Hematopoietic multipotent progenitor cell treated with erythropoietin and hydrocortisone succinate and interleukin-3 and kit ligand, for 17 days (in vitro differentiated cells): ENCODE results near the gene ACMSD.
"Not testable (repeated sequence)": the region's sequence is repeated elsewhere in the genome, so short reads cannot be mapped to it uniquely, and the experiment has no call there.

Experiments
- DNase-seq: peaks from one replicate; pipeline ENCODE4 v3.0.0-alpha.2; 2015; ENCODE audit warnings: low spot score

Gene ACMSD

GRCh38 chr2:134907441-134908116, 69.2 kb downstream of the ACMSD start:
- not testable (repeated sequence) for DNase-seq

DNA sequence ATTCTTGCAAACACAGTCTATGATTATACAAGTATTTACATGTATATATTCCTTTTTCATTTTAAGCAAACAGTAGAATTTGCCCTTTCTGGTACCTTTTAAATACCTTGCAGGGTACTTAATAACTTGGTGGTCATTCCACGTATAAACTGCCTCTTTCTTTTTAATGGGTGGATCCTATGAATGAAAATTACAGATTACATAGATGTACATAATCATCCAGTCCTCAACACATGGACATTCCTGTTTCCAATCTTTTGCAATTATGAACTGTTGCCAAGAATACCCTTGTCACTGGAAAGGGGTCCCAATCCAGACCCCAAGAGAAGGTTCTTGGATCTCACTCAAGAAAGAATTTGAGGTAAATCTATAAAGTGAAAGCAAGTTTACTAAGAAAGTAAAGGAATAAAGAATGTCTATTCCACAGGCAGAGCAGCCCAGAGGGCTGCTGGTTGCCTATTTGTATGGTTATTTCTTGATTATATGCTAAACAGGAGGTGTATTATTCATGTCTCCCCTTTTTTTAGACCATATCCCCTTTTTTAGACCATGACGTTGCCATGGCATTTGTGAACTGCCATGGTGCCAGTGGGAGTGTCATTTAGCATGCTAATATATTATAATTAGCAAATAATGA, 72.5 kb downstream of the ACMSD start:
- DNase-seq, result no peak

GRCh38 chr2:134911400-134911785, 73.0 kb downstream of the ACMSD start:
- no peak for DNase-seq

GRCh38 chr2:134912361-134912760, 73.9 kb downstream of the ACMSD start:
- no peak for DNase-seq

GRCh38 chr2:134917360-134917865, 79.0 kb downstream of the ACMSD start:
- DNase-seq, result no peak

- DNase-seq, result no peak
Observed at GRCh38 chr2:134917888-134918525, 79.6 kb downstream of the ACMSD start.

GRCh38 chr2:134918526-134919340, 80.3 kb downstream of the ACMSD start, which contains the start of gene CCNT2:
Gene CCNT2 (plus strand): TSS chr2:134918822. CDS start chr2:134918855, 33 bp downstream.
- peak; percentile 99 for DNase-seq

GRCh38 chr2:134919341-134920210, 81.2 kb downstream of the ACMSD start:
- peak; percentile 71 for DNase-seq

DNA sequence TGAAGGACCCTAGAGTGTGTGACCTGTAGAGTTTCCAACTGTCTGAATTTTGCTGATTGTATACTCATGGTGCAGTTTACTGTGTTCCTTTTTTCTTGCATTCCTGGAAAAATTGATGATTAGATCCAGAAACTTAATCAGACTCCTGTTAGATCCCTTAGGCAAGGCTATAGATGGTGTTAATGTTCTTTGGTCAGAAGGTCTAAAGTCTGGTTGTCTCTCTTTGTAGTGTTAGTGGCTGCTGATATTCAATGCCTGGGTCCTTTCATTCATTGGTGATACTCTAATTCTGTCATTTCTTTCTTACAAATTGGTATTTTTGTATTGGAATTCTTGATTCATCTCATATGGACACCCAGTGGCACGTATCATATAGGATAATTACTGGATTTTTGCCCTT, 86.5 kb downstream of the ACMSD start:
- no peak for DNase-seq

GRCh38 chr2:134926231-134926931, 88.0 kb downstream of the ACMSD start:
- DNase-seq, result no peak

DNA sequence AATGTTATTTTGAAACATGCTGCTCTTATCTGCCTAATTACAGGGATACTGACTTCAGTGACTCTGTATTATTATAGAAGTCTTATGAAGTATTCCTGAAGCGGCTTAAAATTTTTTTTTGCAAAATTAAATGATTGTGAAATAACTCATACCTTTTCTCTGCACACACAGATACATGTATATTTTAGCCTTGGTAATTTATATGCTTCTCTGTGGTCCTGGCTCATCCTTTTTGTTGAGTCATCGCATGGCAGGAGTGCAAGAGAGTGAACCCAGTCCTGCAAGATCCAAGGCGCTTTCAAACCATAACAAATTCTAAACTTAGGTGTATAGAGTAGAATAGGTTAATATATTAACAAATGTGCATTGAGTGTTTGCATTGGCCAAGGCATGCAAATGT, 88.8 kb downstream of the ACMSD start:
- DNase-seq, result peak; percentile 50

GRCh38 chr2:134932864-134933526, 94.6 kb downstream of the ACMSD start:
- DNase-seq, result no peak

- no peak for DNase-seq
Observed at GRCh38 chr2:134933732-134934131, 95.3 kb downstream of the ACMSD start.

GRCh38 chr2:134934150-134934549, 95.7 kb downstream of the ACMSD start:
- DNase-seq, result no peak

DNA sequence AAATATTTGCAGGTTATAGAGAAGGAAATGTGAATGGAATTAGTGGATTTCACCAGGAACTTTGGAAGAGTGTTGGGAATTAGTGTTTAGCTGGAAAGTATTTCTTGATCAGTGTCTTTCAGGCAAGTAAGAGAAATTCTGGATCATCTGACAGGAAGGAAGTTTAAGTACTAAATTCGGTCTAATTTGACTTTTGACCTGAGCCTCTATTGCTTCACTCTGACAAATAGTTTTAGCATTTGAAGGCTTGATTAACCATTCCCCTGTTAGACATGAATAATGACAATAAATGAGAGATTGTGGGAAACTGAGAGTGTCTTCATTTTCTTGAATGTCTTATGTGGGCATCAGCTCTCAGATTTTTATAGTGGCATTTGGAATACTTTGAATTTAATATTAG, 96.2 kb downstream of the ACMSD start:
- no peak for DNase-seq

GRCh38 chr2:134936691-134937090, 98.3 kb downstream of the ACMSD start:
- DNase-seq, result no peak

DNA sequence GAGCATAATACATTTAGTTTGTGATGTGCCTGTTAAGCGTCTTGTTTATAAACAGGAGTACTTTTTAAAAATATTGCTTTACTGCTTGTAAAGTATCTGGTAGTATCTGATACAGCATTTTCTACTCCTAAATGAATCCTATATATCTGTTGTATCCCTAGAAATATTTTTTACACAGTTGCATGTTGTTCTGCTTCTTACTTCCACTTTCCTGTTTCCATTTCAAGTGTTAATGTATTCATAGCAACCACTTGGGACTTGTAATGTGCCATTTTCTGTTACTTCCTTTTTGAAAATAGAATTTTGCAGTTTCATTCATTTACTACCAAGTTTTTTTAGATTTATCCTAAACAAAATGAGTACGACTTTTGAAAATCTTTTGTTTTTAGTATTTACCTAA, 105.1 kb downstream of the ACMSD start:
- DNase-seq, result no peak

- DNase-seq, result no peak
Observed at GRCh38 chr2:134944975-134945374, 106.6 kb downstream of the ACMSD start.

DNA sequence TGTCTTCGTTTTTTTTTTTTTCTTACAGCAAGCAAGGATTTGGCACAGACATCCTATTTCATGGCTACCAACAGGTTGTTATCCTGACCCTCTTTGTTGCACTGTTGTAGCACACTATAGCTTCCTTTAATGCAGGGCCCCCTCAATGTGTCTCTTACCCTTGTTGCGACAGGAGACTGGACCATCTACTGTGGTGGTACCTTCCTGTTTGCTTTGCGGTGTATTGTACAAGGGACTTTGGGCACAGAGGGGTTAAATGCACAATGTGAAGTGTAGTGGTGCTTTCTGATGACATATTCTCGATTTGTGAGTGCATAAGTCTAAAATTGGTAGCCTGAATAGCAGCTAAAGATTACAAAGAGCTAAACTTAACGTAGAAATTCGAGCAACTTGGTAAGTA, 107.7 kb downstream of the ACMSD start:
- no peak for DNase-seq
